ENCODE results near the gene CIAPIN1.

DNA sequence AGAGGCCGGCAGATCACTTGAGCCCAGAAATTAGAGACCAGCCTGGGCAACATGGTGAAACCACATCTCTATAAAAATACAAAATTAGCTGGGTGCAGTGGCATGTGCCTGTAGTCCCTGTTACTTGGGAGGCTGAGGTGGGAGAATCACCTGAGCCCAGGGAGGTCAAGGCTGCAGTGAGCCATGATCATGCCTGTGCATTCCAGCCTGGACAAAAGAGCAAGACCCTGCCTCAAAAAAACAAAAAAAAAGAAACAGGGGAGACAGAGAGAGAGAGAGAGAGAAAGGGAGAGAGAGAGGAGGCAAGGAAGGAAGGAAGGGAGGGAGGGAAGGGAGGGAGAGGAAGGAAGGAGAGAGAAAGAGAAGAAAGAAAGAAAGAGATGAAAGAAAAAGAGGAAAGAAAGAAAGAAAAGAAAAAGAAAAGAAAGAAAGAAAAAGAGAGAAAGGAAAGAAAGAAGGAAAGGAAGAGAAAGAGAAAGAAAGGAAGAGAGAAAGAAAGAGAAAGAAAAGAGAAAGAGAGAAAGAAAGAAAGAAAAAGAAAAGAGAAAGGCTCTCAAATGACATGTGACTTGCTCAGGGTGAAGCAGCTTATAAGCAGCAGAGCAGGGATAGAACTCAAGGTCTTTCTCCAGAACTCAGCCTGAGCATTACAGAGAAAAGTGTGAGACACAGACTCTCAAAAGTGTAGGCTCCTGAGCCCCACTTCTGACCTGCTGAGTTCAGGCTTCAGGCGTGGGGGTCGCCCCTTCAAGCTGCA lies 59.4 kb downstream of the CIAPIN1 start:
- TF ChIP-seq, protein P1, sequence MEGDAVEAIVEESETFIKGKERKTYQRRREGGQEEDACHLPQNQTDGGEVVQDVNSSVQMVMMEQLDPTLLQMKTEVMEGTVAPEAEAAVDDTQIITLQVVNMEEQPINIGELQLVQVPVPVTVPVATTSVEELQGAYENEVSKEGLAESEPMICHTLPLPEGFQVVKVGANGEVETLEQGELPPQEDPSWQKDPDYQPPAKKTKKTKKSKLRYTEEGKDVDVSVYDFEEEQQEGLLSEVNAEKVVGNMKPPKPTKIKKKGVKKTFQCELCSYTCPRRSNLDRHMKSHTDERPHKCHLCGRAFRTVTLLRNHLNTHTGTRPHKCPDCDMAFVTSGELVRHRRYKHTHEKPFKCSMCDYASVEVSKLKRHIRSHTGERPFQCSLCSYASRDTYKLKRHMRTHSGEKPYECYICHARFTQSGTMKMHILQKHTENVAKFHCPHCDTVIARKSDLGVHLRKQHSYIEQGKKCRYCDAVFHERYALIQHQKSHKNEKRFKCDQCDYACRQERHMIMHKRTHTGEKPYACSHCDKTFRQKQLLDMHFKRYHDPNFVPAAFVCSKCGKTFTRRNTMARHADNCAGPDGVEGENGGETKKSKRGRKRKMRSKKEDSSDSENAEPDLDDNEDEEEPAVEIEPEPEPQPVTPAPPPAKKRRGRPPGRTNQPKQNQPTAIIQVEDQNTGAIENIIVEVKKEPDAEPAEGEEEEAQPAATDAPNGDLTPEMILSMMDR (IDR thresholded peaks at IDR 0.05; ENCODE audit: insufficient read depth, low read length), result no peak
- TF ChIP-seq POLR2AphosphoS5 (IDR thresholded peaks at IDR 0.05; ENCODE audit: low read depth) (no peak), GABPA (IDR thresholded peaks at IDR 0.05; ENCODE audit: low read depth) (no peak), SPI1 (IDR thresholded peaks at IDR 0.05; ENCODE audit: borderline replicate concordance, low read depth) (no peak)
- TF ChIP-seq, protein P2, sequence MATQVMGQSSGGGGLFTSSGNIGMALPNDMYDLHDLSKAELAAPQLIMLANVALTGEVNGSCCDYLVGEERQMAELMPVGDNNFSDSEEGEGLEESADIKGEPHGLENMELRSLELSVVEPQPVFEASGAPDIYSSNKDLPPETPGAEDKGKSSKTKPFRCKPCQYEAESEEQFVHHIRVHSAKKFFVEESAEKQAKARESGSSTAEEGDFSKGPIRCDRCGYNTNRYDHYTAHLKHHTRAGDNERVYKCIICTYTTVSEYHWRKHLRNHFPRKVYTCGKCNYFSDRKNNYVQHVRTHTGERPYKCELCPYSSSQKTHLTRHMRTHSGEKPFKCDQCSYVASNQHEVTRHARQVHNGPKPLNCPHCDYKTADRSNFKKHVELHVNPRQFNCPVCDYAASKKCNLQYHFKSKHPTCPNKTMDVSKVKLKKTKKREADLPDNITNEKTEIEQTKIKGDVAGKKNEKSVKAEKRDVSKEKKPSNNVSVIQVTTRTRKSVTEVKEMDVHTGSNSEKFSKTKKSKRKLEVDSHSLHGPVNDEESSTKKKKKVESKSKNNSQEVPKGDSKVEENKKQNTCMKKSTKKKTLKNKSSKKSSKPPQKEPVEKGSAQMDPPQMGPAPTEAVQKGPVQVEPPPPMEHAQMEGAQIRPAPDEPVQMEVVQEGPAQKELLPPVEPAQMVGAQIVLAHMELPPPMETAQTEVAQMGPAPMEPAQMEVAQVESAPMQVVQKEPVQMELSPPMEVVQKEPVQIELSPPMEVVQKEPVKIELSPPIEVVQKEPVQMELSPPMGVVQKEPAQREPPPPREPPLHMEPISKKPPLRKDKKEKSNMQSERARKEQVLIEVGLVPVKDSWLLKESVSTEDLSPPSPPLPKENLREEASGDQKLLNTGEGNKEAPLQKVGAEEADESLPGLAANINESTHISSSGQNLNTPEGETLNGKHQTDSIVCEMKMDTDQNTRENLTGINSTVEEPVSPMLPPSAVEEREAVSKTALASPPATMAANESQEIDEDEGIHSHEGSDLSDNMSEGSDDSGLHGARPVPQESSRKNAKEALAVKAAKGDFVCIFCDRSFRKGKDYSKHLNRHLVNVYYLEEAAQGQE (IDR thresholded peaks at IDR 0.05; ENCODE audit: insufficient replicate concordance, low read depth), result no peak
